ENCODE measurements around the gene TAAR2. TPM values are rescaled to one million over a fixed set of nuclear protein-coding genes. Genes with fewer than 3 reads are reported as not detected.

TAAR2 gene
- polyA plus RNA-seq, 2 donors, result not detected

DNA sequence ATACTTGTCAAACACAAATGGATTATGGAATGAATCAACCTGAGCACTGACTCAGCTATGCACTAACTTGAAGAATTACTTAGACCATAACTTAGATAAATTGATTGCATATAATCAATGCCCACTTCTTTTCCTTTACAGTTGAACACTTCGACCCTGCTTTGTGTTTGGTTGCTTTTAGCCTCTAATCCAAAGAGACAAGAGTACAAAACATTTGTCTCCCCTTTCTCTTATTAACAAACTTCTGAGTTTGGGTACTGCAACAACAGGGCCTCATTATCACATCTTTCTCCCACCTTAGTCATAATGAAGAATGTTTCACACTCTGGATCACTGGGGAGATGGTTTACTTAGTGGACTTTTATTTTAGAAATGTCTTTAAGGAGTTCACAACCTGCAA lies 56.5 kb downstream of the TAAR2 start:
- Histone ChIP-seq H3K4me1 (ENCODE audit: control insufficient read depth in 2 of 2, insufficient read depth in 2 of 2, low read length in 1 of 2) (no peaks in the 10 kb centered on the region), H3K27ac (ENCODE audit: low read depth in 2 of 2, low read length in 1 of 2) (no peak overlapping the region), H3K36me3 (ENCODE audit: control insufficient read depth in 2 of 2, insufficient read depth in 2 of 2, low read length in 1 of 2) (no peaks in the 10 kb centered on the region), H3K4me3 (ENCODE audit: low read depth in 1 of 2, low read length in 2 of 2) (no peak overlapping the region), H3K27me3 (ENCODE audit: control insufficient read depth in 1 of 2, insufficient read depth in 2 of 2, low read length in 2 of 2) (peaks cover 2% of the 10 kb centered on the region in 2 donors), H3K9me3 (ENCODE audit: control insufficient read depth in 2 of 2, insufficient read depth in 1 of 2, low read depth in 1 of 2, low read length in 1 of 2) (no peaks in the 10 kb centered on the region)
- WGBS, 2 donors, result 57 to 64% methylated on average over 1 of the region's 1 CpG

Other genes with a start within 250 kb of the TAAR2 start
- 10 to 100 TPM in 1 of 2 donors, 1 to 10 TPM in 1; 9.0 to 15.4 TPM for gene MOXD1, start 222.8 kb downstream of the TAAR2 start, polyA plus RNA-seq
- gene STX7, start 111.2 kb downstream of the TAAR2 start, polyA plus RNA-seq, result 10 to 100 TPM in 1 of 2 donors, 1 to 10 TPM in 1; 9.0 to 19.2 TPM
- gene TAAR9, start 86.0 kb downstream of the TAAR2 start, polyA plus RNA-seq, result not detected
- gene TAAR8, start 71.6 kb downstream of the TAAR2 start, polyA plus RNA-seq, result not detected
- gene TAAR6, start 54.0 kb downstream of the TAAR2 start, polyA plus RNA-seq, result not detected
- not detected for gene TAAR5, start 34.5 kb downstream of the TAAR2 start, polyA plus RNA-seq
- gene TAAR1, start 34.9 kb upstream of the TAAR2 start, polyA plus RNA-seq, result not detected
- under 1 TPM; 0.28 to 0.29 TPM for gene VNN1, start 89.8 kb upstream of the TAAR2 start, polyA plus RNA-seq
- gene VNN2, start 133.6 kb upstream of the TAAR2 start, polyA plus RNA-seq, result under 1 TPM; 0.35 to 0.45 TPM
- 10 to 100 TPM in 1 of 2 donors, 1 to 10 TPM in 1; 8.5 to 10.6 TPM for gene SLC18B1, start 174.4 kb upstream of the TAAR2 start, polyA plus RNA-seq
- gene RPS12, start 190.3 kb upstream of the TAAR2 start, polyA plus RNA-seq, result 1,000 to 10,000 TPM; 1,572 to 3,167 TPM

Data from esophagus (tissue), 2 donors.